Cardiac muscle cell (in vitro differentiated cells and primary cell): ENCODE measurements around the gene KBTBD13. TPM values are rescaled to one million over a fixed set of nuclear protein-coding genes. Genes with fewer than 3 reads are reported as not detected.

Source experiments
- DNase-seq, 2 donors: peaks; one replicate each; pipeline versions ENCODE4 v3.0.0 to v3.0.0-alpha.2; 2010 to 2017; ENCODE audit warnings: low read depth in 1 of 2, low spot score in 1 of 2
- H3K27ac ChIP-seq: fragments of 200-600 bp; sonication (generic); 2 replicates; pipeline ENCODE4 v1.5.1; 2016
- H3K27me3 ChIP-seq: fragments of 200-600 bp; sonication (generic); 2 replicates; pipeline ENCODE4 v1.6.0; 2016; ENCODE audit warnings: control low read depth
- H3K36me3 ChIP-seq: fragments of 200-600 bp; sonication (generic); 2 replicates; pipeline ENCODE4 v1.5.1; 2016; ENCODE audit warnings: control low read depth
- H3K4me1 ChIP-seq: fragments of 200-600 bp; sonication (generic); 2 replicates; pipeline ENCODE4 v1.8.1; 2017; ENCODE audit warnings: low read depth, mild to moderate bottlenecking, mixed run types
- H3K4me3 ChIP-seq: fragments of 200-600 bp; sonication (generic); 2 replicates; pipeline ENCODE4 v1.5.1; 2016; ENCODE audit warnings: mild to moderate bottlenecking
- H3K9me3 ChIP-seq: fragments of 200-600 bp; sonication (generic); 2 replicates; pipeline ENCODE4 v1.5.1; 2017; ENCODE audit warnings: low read depth, mild to moderate bottlenecking, control low read depth
- polyA plus RNA-seq: library from polyadenylated mRNA; unstranded; fragments of >200 nt; fragmentation: Nextera tagmentation; extraction: Ambion mirVana; gene quantifications from 2 replicates; pipeline ENCODE4 v1.2.1, GENCODE V29; 2016
- total RNA-seq: library from RNA; depleted of rRNA; stranded (reverse); fragments of >200 nt; gene quantifications from 2 replicates; pipeline ENCODE4 v1.2.3, GENCODE V29; 2016
- TF ChIP-seq, protein P1 (sequence below): IDR thresholded peaks from 2 replicates; pipeline ENCODE4 v1.5.1; 2012; ENCODE audit warnings: low read depth, mild to moderate bottlenecking, low read length

KBTBD13 gene
- total and polyA plus RNA-seq, 2 experiments from 2014 or later: 4.8 to 5.0 TPM

DNA sequence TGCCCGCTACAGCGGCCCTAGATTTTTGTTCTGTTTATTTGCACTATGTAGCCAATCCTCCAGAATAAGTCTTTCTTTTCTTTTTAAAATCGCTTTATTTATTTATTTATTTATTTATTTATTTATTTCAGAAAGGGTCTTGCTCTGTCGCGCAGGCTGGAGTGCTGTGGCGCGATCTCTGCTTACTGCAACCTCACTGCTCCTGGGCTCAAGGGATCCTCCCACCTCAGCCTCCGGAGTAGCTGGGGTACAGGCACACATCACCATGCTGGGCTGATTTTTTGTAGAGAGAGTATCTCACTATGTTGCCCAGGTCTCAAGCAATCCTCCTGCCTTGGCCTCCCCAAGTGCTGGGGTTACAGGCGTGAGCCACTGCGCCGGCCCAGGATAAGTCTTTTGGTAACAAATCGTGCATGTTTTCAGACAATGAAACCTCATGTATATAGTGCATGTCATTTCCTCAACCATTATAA is 46.8 kb upstream of the KBTBD13 start:
- peak overlapping the region; percentile 83 for H3K4me3 ChIP-seq
- peaks cover 4% of the 10 kb centered on the region for H3K36me3 ChIP-seq
- no peak for DNase-seq
- peaks cover 7% of the 10 kb centered on the region for H3K4me1 ChIP-seq
- TF ChIP-seq, protein P1, sequence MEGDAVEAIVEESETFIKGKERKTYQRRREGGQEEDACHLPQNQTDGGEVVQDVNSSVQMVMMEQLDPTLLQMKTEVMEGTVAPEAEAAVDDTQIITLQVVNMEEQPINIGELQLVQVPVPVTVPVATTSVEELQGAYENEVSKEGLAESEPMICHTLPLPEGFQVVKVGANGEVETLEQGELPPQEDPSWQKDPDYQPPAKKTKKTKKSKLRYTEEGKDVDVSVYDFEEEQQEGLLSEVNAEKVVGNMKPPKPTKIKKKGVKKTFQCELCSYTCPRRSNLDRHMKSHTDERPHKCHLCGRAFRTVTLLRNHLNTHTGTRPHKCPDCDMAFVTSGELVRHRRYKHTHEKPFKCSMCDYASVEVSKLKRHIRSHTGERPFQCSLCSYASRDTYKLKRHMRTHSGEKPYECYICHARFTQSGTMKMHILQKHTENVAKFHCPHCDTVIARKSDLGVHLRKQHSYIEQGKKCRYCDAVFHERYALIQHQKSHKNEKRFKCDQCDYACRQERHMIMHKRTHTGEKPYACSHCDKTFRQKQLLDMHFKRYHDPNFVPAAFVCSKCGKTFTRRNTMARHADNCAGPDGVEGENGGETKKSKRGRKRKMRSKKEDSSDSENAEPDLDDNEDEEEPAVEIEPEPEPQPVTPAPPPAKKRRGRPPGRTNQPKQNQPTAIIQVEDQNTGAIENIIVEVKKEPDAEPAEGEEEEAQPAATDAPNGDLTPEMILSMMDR: no peak
- no peaks in the 10 kb centered on the region for H3K9me3 ChIP-seq
- H3K27ac ChIP-seq: no peak overlapping the region
- no peaks in the 10 kb centered on the region for H3K27me3 ChIP-seq

DNA sequence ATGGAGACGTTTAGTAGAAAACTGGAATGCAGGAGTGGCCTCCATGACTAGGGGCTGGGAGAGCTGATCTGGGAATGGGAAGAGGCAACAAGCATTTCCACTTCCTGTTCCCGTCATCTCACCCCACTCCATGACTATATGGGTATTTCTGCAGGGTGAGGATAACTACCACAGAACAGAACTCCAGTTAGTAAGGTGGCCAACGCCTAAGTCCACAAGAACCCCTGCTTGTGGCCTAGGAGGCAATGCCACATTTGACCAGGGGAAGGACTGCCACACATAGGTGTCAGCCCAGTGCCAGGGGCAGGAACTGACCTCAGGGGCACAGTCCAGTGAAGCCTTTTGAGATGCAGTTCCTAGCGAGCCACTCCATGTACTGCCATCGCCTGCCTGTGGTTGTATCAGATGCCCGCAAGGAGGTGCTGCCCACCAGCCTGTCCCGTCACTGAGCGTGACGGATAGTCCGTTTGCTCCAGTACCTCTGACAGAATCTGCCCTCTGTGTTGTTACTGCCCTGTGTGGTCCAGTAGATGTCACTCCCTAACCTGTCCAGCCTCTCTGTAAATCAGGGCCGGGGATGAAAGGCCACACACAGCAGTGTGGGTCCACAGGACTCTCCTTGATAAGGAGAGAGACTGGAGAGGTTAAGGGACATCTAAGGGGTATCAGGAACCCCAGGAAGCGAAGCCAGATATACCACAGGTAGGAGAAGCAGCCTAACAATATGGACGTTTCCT is 43.6 kb upstream of the KBTBD13 start:
- no peaks in the 10 kb centered on the region for H3K36me3 ChIP-seq
- no peak overlapping the region for H3K4me3 ChIP-seq
- H3K9me3 ChIP-seq: no peaks in the 10 kb centered on the region
- peak; percentile 66 to 85 for DNase-seq
- TF ChIP-seq, protein P1: peak; percentile 67
- H3K27me3 ChIP-seq: no peaks in the 10 kb centered on the region
- no peak overlapping the region for H3K27ac ChIP-seq
- peaks cover 7% of the 10 kb centered on the region for H3K4me1 ChIP-seq

DNA sequence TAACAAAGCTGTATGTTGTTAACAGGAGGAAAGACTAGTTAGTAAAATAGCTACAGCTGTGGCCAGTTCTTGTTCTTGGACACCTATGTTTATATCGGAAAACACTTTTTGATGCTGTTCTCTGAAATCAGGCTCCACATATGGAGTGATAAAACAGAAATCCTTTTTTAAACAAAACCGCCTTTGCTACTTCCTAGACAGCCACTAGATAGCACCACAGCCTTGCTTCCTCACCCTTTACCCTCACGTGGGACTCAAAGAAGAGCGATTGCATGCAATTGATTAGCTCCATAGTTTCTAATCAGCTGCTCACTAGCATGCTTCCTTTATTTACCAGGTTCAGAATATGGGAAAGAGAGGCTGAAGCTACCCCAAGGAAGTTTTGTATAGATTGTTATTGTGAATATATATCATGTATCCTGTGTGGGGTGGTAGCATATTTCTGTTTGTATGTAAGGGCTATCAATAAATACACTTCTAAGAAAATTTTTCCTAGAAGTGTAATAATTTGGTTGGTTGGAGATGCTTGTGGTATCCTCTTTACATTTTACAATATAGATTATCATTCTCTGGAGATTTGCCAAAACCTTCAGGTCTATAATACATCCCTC is 42.8 kb upstream of the KBTBD13 start:
- TF ChIP-seq, protein P1: peak; percentile 62
- peak in 1 of 2 donors; percentile 60 for DNase-seq
- Histone ChIP-seq H3K9me3 (no peaks in the 10 kb centered on the region), H3K36me3 (no peaks in the 10 kb centered on the region), H3K4me1 (no peaks in the 10 kb centered on the region), H3K27me3 (no peaks in the 10 kb centered on the region), H3K27ac (no peak overlapping the region), H3K4me3 (no peak overlapping the region)

- Histone ChIP-seq H3K27me3 (no peaks in the 10 kb centered on the region), H3K4me3 (no peak overlapping the region), H3K27ac (no peak overlapping the region), H3K9me3 (no peaks in the 10 kb centered on the region), H3K36me3 (no peaks in the 10 kb centered on the region), H3K4me1 (no peaks in the 10 kb centered on the region)
- no peak for DNase-seq
- TF ChIP-seq, protein P1: no peak
These were observed 41.8 kb upstream of the KBTBD13 start for GRCh38 chr15:65034719-65035118.

GRCh38 chr15:65037309-65037708 is 39.2 kb upstream of the KBTBD13 start:
- Histone ChIP-seq H3K4me1 (no peaks in the 10 kb centered on the region), H3K27me3 (no peaks in the 10 kb centered on the region), H3K27ac (no peak overlapping the region), H3K9me3 (no peaks in the 10 kb centered on the region), H3K36me3 (no peaks in the 10 kb centered on the region), H3K4me3 (no peak overlapping the region)
- TF ChIP-seq, protein P1: no peak
- DNase-seq: no peak
